ENCODE data around the gene TPGS1.

DNA sequence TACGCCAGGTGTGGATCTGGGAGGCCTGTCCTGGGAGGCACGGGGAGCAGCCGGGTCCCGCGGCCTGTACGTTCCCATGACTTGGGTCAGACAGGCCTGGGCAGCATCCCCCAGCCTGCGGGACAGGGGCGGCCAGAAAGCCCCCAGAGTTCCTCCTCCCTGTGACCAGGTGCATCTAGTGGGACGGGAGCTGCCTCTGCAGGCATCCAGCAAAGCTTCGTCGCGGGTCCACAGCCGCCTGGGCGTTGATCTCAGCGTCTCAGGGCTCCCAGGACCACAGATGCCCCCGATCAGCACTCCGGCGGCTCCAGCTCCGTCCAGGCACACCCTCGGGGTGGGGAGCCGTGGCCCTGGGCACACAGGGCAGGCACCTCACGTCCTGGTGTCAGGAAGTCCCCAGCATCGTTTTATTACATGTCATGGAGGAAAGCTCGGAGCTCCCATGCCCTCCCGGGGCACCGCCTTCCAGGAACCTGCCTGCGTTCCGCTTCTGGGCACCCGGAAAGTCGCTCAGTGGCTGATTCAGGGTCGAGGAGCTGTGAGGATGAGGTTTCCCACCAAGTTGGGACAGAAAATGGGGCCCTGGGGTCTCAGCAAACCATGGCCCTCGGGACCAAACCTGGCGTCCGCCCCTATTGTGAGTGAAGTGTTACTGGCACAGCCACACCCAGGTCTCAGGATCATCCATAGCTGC, 35.0 kb downstream of the TPGS1 start:
- TF ChIP-seq, protein P1, sequence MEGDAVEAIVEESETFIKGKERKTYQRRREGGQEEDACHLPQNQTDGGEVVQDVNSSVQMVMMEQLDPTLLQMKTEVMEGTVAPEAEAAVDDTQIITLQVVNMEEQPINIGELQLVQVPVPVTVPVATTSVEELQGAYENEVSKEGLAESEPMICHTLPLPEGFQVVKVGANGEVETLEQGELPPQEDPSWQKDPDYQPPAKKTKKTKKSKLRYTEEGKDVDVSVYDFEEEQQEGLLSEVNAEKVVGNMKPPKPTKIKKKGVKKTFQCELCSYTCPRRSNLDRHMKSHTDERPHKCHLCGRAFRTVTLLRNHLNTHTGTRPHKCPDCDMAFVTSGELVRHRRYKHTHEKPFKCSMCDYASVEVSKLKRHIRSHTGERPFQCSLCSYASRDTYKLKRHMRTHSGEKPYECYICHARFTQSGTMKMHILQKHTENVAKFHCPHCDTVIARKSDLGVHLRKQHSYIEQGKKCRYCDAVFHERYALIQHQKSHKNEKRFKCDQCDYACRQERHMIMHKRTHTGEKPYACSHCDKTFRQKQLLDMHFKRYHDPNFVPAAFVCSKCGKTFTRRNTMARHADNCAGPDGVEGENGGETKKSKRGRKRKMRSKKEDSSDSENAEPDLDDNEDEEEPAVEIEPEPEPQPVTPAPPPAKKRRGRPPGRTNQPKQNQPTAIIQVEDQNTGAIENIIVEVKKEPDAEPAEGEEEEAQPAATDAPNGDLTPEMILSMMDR (IDR thresholded peaks at IDR 0.05) = no peak
- no peak for TF ChIP-seq POLR2A (IDR thresholded peaks at IDR 0.05)
